Type B pancreatic cell (in vitro differentiated cells): ENCODE measurements around the gene SLC2A4RG. TPM values are rescaled to one million over a fixed set of nuclear protein-coding genes. Genes with fewer than 3 reads are reported as not detected.

Experiments used
- DNase-seq: peaks from one replicate; pipeline ENCODE4 v3.0.0; 2021; ENCODE audit warnings: mixed read lengths; ENCODE audit not compliant: unreplicated experiment; ENCODE audit errors: extremely low spot score
- H3K27ac Mint-ChIP-seq: 2 replicates; pipeline ENCODE4 v1.8.0; 2021; ENCODE audit warnings: mild to moderate bottlenecking, mixed read lengths
- H3K27me3 Mint-ChIP-seq: 2 replicates; pipeline ENCODE4 v1.8.0; 2021; ENCODE audit warnings: mixed read lengths
- H3K36me3 Mint-ChIP-seq: 2 replicates; pipeline ENCODE4 v1.8.0; 2021; ENCODE audit warnings: mixed read lengths
- H3K4me1 Mint-ChIP-seq: one replicate; pipeline ENCODE4 v1.8.0; 2021; ENCODE audit warnings: mixed read lengths; ENCODE audit not compliant: unreplicated experiment
- H3K4me3 Mint-ChIP-seq: 2 replicates; pipeline ENCODE4 v1.8.0; 2021; ENCODE audit warnings: mild to moderate bottlenecking, mixed read lengths
- H3K9me3 Mint-ChIP-seq: 2 replicates; pipeline ENCODE4 v1.8.0; 2021; ENCODE audit warnings: mixed read lengths
- CTCF ChIP-seq: fragments of 200-600 bp; sonication (generic); conservative IDR thresholded peaks from 2 replicates; pipeline ENCODE4 v1.5.0; 2021; ENCODE audit warnings: antibody characterized with exemption, mild to moderate bottlenecking
- total RNA-seq: library from RNA; stranded (reverse); gene quantifications from 2 replicates; pipeline ENCODE4 v1.2.1, GENCODE V29; 2021; ENCODE audit warnings: low replicate concordance

Gene SLC2A4RG
- total RNA-seq, 1 donor from 2014 or later: 75.6 TPM

- Mint-ChIP-seq H3K27me3 (no peaks in the 10 kb centered on the region), H3K27ac (no peak overlapping the region), H3K9me3 (no peaks in the 10 kb centered on the region), H3K4me3 (peak overlapping the region; percentile 85), H3K36me3 (peaks cover 23% of the 10 kb centered on the region), H3K4me1 (peaks cover 19% of the 10 kb centered on the region)
- no peak for TF ChIP-seq CTCF
- DNase-seq: no peak
Measured at GRCh38 chr20:63708301-63709148, 31.1 kb upstream of the SLC2A4RG start.

- H3K27me3 Mint-ChIP-seq: no peaks in the 10 kb centered on the region
- peaks cover 26% of the 10 kb centered on the region for H3K36me3 Mint-ChIP-seq
- H3K27ac Mint-ChIP-seq: no peak overlapping the region
- H3K4me1 Mint-ChIP-seq: peaks cover 19% of the 10 kb centered on the region
- DNase-seq: no peak
- peak overlapping the region; percentile 85 for H3K4me3 Mint-ChIP-seq
- H3K9me3 Mint-ChIP-seq: no peaks in the 10 kb centered on the region
- no peak for TF ChIP-seq CTCF
Measured at GRCh38 chr20:63709149-63709527, 30.4 kb upstream of the SLC2A4RG start.

- Mint-ChIP-seq H3K36me3 (peaks cover 41% of the 10 kb centered on the region), H3K27ac (peak overlapping the region; percentile 85), H3K9me3 (no peaks in the 10 kb centered on the region), H3K27me3 (no peaks in the 10 kb centered on the region), H3K4me1 (peaks cover 19% of the 10 kb centered on the region), H3K4me3 (peak overlapping the region; percentile 83)
- no peak for TF ChIP-seq CTCF
- DNase-seq: no peak
Measured at GRCh38 chr20:63711085-63711645, 28.4 kb upstream of the SLC2A4RG start.

- Mint-ChIP-seq H3K36me3 (peaks cover 45% of the 10 kb centered on the region), H3K27me3 (no peaks in the 10 kb centered on the region), H3K4me1 (peaks cover 12% of the 10 kb centered on the region), H3K4me3 (peak overlapping the region; percentile 48), H3K27ac (no peak overlapping the region), H3K9me3 (no peaks in the 10 kb centered on the region)
- no peak for TF ChIP-seq CTCF
- DNase-seq: no peak
Measured at GRCh38 chr20:63712191-63712590, 27.4 kb upstream of the SLC2A4RG start.

- Mint-ChIP-seq H3K4me1 (peaks cover 8% of the 10 kb centered on the region), H3K36me3 (peaks cover 60% of the 10 kb centered on the region), H3K9me3 (peaks cover 7% of the 10 kb centered on the region), H3K27me3 (no peaks in the 10 kb centered on the region), H3K27ac (no peak overlapping the region), H3K4me3 (no peak overlapping the region)
- no peak for TF ChIP-seq CTCF
- no peak for DNase-seq
Measured at GRCh38 chr20:63714858-63715257, 24.7 kb upstream of the SLC2A4RG start.
